ENCODE results near the gene KIR3DL1. TPM values are rescaled to one million over a fixed set of nuclear protein-coding genes. Genes with fewer than 3 reads are reported as not detected.

KIR3DL1 gene
- total and polyA plus RNA-seq, 2 experiments from 2014 or later, result not detected

DNA sequence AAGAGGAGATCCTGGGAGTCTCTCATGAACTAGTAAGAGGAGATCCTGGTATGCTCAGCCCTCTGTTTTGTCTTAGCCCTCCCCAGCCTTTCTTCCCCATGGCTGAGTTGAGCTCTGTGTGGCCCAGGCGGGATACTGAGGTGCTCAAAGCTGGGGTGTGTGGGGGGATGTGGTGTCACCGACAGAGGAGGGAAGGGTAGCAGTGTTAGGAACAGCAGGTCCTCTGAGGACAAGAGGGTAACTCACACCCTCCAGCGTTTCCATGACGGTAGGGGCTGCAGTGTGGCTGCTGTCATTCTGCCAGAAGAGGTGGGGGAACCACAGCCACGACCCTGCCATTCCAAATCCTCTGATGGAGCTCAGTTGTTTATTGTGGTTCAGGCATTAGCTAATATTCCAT, 12.2 kb upstream of the KIR3DL1 start:
- no peak overlapping the region for H3K27ac Mint-ChIP-seq
- Histone ChIP-seq H3K36me3 (ENCODE audit: insufficient read depth) (no peaks in the 10 kb centered on the region), H3K4me3 (no peak overlapping the region), H3K27me3 (ENCODE audit: insufficient read depth) (no peaks in the 10 kb centered on the region), H3K4me1 (ENCODE audit: insufficient read depth) (no peaks in the 10 kb centered on the region), H3K4me2 (no peak overlapping the region), H2AFZ (no peak overlapping the region), H3K9me2 (ENCODE audit: insufficient read depth) (no peaks in the 10 kb centered on the region), H3F3A (replicated peaks; ENCODE audit: low read depth) (no peaks in the 10 kb centered on the region), H4K20me1 (replicated peaks; ENCODE audit: insufficient read depth) (no peaks in the 10 kb centered on the region), H3K79me2 (replicated peaks; ENCODE audit: insufficient read depth) (no peaks in the 10 kb centered on the region), H3K27ac (ENCODE audit: low read depth) (no peak overlapping the region)
- no peaks in the 10 kb centered on the region for H3K4me1 Mint-ChIP-seq
- DNase-seq (ENCODE audit: low spot score) (no peak), ATAC-seq (no peak)
- no peak overlapping the region for H3K4me3 Mint-ChIP-seq
- H3K36me3 Mint-ChIP-seq (ENCODE audit: low read depth), result peaks cover 54% of the 10 kb centered on the region
- TF ChIP-seq CREB1 (CRISPR knock-in tag; IDR thresholded peaks at IDR 0.05; ENCODE audit: low read depth) (no peak), EZH2phosphoT487 (IDR thresholded peaks at IDR 0.05; ENCODE audit: unreplicated experiment) (no peak), JUNB (IDR thresholded peaks at IDR 0.05; ENCODE audit: unreplicated experiment) (no peak), CTCF (conservative IDR thresholded peaks at IDR 0.05; ENCODE audit: low read depth in 2 of 2) (no peak), POLR2AphosphoS5 (IDR thresholded peaks at IDR 0.05; ENCODE audit: low read depth) (no peak), EZH2 (IDR thresholded peaks at IDR 0.05; ENCODE audit: low read depth, unreplicated experiment) (no peak), ETS1 (IDR thresholded peaks at IDR 0.05) (no peak), STAT1 (IDR thresholded peaks at IDR 0.05; ENCODE audit: unreplicated experiment) (no peak), ZNF331 (CRISPR knock-in tag; IDR thresholded peaks at IDR 0.05; ENCODE audit: low read depth) (no peak), ZNF114 (CRISPR knock-in tag; IDR thresholded peaks at IDR 0.05) (no peak), NANOG (IDR thresholded peaks at IDR 0.05; ENCODE audit: borderline replicate concordance) (no peak)
- TF ChIP-seq, protein P1, sequence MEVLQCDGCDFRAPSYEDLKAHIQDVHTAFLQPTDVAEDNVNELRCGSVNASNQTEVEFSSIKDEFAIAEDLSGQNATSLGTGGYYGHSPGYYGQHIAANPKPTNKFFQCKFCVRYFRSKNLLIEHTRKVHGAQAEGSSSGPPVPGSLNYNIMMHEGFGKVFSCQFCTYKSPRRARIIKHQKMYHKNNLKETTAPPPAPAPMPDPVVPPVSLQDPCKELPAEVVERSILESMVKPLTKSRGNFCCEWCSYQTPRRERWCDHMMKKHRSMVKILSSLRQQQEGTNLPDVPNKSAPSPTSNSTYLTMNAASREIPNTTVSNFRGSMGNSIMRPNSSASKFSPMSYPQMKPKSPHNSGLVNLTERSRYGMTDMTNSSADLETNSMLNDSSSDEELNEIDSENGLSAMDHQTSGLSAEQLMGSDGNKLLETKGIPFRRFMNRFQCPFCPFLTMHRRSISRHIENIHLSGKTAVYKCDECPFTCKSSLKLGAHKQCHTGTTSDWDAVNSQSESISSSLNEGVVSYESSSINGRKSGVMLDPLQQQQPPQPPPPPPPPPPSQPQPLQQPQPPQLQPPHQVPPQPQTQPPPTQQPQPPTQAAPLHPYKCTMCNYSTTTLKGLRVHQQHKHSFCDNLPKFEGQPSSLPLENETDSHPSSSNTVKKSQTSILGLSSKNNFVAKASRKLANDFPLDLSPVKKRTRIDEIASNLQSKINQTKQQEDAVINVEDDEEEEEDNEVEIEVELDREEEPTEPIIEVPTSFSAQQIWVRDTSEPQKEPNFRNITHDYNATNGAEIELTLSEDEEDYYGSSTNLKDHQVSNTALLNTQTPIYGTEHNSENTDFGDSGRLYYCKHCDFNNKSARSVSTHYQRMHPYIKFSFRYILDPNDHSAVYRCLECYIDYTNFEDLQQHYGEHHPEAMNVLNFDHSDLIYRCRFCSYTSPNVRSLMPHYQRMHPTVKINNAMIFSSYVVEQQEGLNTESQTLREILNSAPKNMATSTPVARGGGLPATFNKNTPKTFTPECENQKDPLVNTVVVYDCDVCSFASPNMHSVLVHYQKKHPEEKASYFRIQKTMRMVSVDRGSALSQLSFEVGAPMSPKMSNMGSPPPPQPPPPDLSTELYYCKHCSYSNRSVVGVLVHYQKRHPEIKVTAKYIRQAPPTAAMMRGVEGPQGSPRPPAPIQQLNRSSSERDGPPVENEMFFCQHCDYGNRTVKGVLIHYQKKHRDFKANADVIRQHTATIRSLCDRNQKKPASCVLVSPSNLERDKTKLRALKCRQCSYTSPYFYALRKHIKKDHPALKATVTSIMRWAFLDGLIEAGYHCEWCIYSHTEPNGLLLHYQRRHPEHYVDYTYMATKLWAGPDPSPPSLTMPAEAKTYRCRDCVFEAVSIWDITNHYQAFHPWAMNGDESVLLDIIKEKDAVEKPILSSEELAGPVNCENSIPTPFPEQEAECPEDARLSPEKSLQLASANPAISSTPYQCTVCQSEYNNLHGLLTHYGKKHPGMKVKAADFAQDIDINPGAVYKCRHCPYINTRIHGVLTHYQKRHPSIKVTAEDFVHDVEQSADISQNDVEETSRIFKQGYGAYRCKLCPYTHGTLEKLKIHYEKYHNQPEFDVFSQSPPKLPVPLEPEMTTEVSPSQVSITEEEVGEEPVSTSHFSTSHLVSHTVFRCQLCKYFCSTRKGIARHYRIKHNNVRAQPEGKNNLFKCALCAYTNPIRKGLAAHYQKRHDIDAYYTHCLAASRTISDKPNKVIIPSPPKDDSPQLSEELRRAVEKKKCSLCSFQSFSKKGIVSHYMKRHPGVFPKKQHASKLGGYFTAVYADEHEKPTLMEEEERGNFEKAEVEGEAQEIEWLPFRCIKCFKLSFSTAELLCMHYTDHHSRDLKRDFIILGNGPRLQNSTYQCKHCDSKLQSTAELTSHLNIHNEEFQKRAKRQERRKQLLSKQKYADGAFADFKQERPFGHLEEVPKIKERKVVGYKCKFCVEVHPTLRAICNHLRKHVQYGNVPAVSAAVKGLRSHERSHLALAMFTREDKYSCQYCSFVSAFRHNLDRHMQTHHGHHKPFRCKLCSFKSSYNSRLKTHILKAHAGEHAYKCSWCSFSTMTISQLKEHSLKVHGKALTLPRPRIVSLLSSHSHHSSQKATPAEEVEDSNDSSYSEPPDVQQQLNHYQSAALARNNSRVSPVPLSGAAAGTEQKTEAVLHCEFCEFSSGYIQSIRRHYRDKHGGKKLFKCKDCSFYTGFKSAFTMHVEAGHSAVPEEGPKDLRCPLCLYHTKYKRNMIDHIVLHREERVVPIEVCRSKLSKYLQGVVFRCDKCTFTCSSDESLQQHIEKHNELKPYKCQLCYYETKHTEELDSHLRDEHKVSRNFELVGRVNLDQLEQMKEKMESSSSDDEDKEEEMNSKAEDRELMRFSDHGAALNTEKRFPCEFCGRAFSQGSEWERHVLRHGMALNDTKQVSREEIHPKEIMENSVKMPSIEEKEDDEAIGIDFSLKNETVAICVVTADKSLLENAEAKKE (CRISPR knock-in tag; IDR thresholded peaks at IDR 0.05), result no peak
- TF ChIP-seq, protein P2, sequence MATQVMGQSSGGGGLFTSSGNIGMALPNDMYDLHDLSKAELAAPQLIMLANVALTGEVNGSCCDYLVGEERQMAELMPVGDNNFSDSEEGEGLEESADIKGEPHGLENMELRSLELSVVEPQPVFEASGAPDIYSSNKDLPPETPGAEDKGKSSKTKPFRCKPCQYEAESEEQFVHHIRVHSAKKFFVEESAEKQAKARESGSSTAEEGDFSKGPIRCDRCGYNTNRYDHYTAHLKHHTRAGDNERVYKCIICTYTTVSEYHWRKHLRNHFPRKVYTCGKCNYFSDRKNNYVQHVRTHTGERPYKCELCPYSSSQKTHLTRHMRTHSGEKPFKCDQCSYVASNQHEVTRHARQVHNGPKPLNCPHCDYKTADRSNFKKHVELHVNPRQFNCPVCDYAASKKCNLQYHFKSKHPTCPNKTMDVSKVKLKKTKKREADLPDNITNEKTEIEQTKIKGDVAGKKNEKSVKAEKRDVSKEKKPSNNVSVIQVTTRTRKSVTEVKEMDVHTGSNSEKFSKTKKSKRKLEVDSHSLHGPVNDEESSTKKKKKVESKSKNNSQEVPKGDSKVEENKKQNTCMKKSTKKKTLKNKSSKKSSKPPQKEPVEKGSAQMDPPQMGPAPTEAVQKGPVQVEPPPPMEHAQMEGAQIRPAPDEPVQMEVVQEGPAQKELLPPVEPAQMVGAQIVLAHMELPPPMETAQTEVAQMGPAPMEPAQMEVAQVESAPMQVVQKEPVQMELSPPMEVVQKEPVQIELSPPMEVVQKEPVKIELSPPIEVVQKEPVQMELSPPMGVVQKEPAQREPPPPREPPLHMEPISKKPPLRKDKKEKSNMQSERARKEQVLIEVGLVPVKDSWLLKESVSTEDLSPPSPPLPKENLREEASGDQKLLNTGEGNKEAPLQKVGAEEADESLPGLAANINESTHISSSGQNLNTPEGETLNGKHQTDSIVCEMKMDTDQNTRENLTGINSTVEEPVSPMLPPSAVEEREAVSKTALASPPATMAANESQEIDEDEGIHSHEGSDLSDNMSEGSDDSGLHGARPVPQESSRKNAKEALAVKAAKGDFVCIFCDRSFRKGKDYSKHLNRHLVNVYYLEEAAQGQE (IDR thresholded peaks at IDR 0.05; ENCODE audit: unreplicated experiment), result no peak
- peaks cover 76% of the 10 kb centered on the region for H3K9me3 Mint-ChIP-seq
- H3K27me3 Mint-ChIP-seq (ENCODE audit: insufficient read depth, low read depth, poor library complexity), result peaks cover 9% of the 10 kb centered on the region
